Loucy (cell line): Measurements from ENCODE around the gene CTDSP2.

Experiments
- H2AFZ ChIP-seq: fragments of 200-600 bp; sonication (generic); 2 replicates; pipeline ENCODE4 v1.6.0; 2016; ENCODE audit warnings: antibody characterized with exemption, mild to moderate bottlenecking, low read length, moderate library complexity
- H3F3A ChIP-seq: fragments of 200-600 bp; 2 replicates; pipeline ENCODE4 v1.6.0; 2016; ENCODE audit warnings: antibody characterized with exemption, low read depth, mild to moderate bottlenecking
- H3K27me3 ChIP-seq: fragments of 200-600 bp; sonication (generic); 2 replicates; pipeline ENCODE4 v1.6.1; 2014; ENCODE audit warnings: low read length, mild to moderate bottlenecking; ENCODE audit not compliant: insufficient read depth, poor library complexity, severe bottlenecking
- H3K36me3 ChIP-seq: fragments of 200-600 bp; sonication (generic); 2 replicates; pipeline ENCODE4 v1.6.1; 2016; ENCODE audit warnings: low read length; ENCODE audit not compliant: insufficient read depth
- H3K4me1 ChIP-seq: fragments of 200-600 bp; sonication (generic); 2 replicates; pipeline ENCODE4 v1.5.1; 2014; ENCODE audit warnings: low read length, mild to moderate bottlenecking; ENCODE audit not compliant: insufficient read depth, poor library complexity, severe bottlenecking
- H3K4me2 ChIP-seq: fragments of 200-600 bp; sonication (generic); 2 replicates; pipeline ENCODE4 v1.6.0; 2014; ENCODE audit warnings: antibody characterized with exemption, low read length, low read depth, mild to moderate bottlenecking; ENCODE audit not compliant: poor library complexity, severe bottlenecking
- H3K4me3 ChIP-seq: fragments of 200-600 bp; sonication (generic); 2 replicates; pipeline ENCODE4 v1.5.1; 2014; ENCODE audit warnings: low read length, mild to moderate bottlenecking, mixed read lengths; ENCODE audit not compliant: poor library complexity, severe bottlenecking
- H3K79me2 ChIP-seq: fragments of 200-600 bp; sonication (generic); 2 replicates; pipeline ENCODE4 v1.6.1; 2014; ENCODE audit warnings: low read length; ENCODE audit not compliant: insufficient read depth
- H3K9ac ChIP-seq: fragments of 200-600 bp; sonication (generic); 2 replicates; pipeline ENCODE4 v1.6.0; 2014; ENCODE audit warnings: mild to moderate bottlenecking, low read depth, low read length, moderate library complexity; ENCODE audit not compliant: poor library complexity, severe bottlenecking
- H3K9me2 ChIP-seq: fragments of 200-600 bp; sonication (generic); replicated peaks from 2 replicates; pipeline ENCODE4 v1.6.1; 2016; ENCODE audit warnings: low read depth, low read length, mixed read lengths
- H3K9me3 ChIP-seq: fragments of 200-600 bp; sonication (generic); 2 replicates; pipeline ENCODE4 v1.6.1; 2014; ENCODE audit warnings: mild to moderate bottlenecking, antibody characterized with exemption, low read length, low read depth; ENCODE audit not compliant: insufficient read depth
- H4K20me1 ChIP-seq: fragments of 200-600 bp; sonication (generic); 2 replicates; pipeline ENCODE4 v1.6.0; 2014; ENCODE audit warnings: antibody characterized with exemption, low read length, mild to moderate bottlenecking; ENCODE audit not compliant: insufficient read depth, poor library complexity, severe bottlenecking
- EZH2phosphoT487 ChIP-seq: fragments of 200-600 bp; IDR thresholded peaks from 2 replicates; pipeline ENCODE4 v1.6.1; 2018; ENCODE audit warnings: antibody characterized with exemption, mild to moderate bottlenecking, moderate library complexity, borderline replicate concordance
- TF ChIP-seq, protein P1 (sequence below): fragments of 200-600 bp; sonication (generic); conservative IDR thresholded peaks from 2 replicates; pipeline ENCODE4 v1.5.1; 2014; ENCODE audit warnings: mild to moderate bottlenecking, antibody characterized with exemption, low read length

Gene CTDSP2

DNA sequence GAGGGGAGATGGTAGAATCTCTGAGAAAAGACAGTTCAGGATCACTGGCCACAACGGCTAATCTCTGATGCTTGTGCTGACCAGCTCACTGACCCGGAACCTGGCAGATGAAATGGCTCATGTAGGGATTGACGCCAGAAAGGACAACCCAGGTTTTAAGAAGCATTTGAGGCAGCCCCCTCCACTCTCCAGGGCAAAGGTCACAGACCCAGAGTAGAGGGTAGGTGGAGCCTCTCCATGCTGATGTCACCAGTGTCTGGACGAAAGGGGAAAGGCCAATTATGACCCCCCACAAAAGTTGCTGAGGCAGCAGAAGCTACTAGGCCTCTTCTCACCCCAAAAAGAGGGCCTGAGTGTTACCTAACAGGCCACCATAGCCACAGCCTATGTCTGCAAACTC is 75.8 kb downstream of the CTDSP2 start:
- peaks cover 11% of the 10 kb centered on the region for H3K4me1 ChIP-seq
- H3K27me3 ChIP-seq: no peaks in the 10 kb centered on the region
- H3K4me3 ChIP-seq: peak overlapping the region; percentile 80
- peak overlapping the region; percentile 95 for H3K9ac ChIP-seq
- no peaks in the 10 kb centered on the region for H3K9me2 ChIP-seq
- H3K4me2 ChIP-seq: peak overlapping the region; percentile 95
- no peaks in the 10 kb centered on the region for H4K20me1 ChIP-seq
- no peaks in the 10 kb centered on the region for H3K36me3 ChIP-seq
- no peak overlapping the region for H2AFZ ChIP-seq
- TF ChIP-seq, protein P1, sequence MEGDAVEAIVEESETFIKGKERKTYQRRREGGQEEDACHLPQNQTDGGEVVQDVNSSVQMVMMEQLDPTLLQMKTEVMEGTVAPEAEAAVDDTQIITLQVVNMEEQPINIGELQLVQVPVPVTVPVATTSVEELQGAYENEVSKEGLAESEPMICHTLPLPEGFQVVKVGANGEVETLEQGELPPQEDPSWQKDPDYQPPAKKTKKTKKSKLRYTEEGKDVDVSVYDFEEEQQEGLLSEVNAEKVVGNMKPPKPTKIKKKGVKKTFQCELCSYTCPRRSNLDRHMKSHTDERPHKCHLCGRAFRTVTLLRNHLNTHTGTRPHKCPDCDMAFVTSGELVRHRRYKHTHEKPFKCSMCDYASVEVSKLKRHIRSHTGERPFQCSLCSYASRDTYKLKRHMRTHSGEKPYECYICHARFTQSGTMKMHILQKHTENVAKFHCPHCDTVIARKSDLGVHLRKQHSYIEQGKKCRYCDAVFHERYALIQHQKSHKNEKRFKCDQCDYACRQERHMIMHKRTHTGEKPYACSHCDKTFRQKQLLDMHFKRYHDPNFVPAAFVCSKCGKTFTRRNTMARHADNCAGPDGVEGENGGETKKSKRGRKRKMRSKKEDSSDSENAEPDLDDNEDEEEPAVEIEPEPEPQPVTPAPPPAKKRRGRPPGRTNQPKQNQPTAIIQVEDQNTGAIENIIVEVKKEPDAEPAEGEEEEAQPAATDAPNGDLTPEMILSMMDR: no peak
- TF ChIP-seq EZH2phosphoT487: no peak
- H3K79me2 ChIP-seq: peaks cover 17% of the 10 kb centered on the region
- H3F3A ChIP-seq: no peaks in the 10 kb centered on the region
- H3K9me3 ChIP-seq: no peaks in the 10 kb centered on the region
